Mucosa of stomach (tissue), 1 donor: ENCODE results near the gene RS1.

Experiments
- H3K27me3 ChIP-seq: one replicate; pipeline ENCODE4 v1.7.0; 2013; ENCODE audit warnings: mild to moderate bottlenecking, low read length; ENCODE audit not compliant: control insufficient read depth, insufficient read depth
- H3K36me3 ChIP-seq: one replicate; pipeline ENCODE4 v1.7.0; 2013; ENCODE audit warnings: low read length; ENCODE audit not compliant: control insufficient read depth, insufficient read depth
- H3K4me1 ChIP-seq: one replicate; pipeline ENCODE4 v1.7.0; 2013; ENCODE audit warnings: mild to moderate bottlenecking, low read length; ENCODE audit not compliant: control insufficient read depth, insufficient read depth
- H3K4me3 ChIP-seq: one replicate; pipeline ENCODE4 v1.7.0; 2013; ENCODE audit warnings: low read length
- H3K9ac ChIP-seq: one replicate; pipeline ENCODE4 v1.7.0; 2013; ENCODE audit warnings: mild to moderate bottlenecking, low read length, moderate library complexity
- H3K9me3 ChIP-seq: one replicate; pipeline ENCODE4 v1.7.0; 2013; ENCODE audit warnings: mild to moderate bottlenecking, low read length, moderate library complexity; ENCODE audit not compliant: control insufficient read depth
- donor health status: Pancreatic carcinoma.

The RS1 gene

DNA sequence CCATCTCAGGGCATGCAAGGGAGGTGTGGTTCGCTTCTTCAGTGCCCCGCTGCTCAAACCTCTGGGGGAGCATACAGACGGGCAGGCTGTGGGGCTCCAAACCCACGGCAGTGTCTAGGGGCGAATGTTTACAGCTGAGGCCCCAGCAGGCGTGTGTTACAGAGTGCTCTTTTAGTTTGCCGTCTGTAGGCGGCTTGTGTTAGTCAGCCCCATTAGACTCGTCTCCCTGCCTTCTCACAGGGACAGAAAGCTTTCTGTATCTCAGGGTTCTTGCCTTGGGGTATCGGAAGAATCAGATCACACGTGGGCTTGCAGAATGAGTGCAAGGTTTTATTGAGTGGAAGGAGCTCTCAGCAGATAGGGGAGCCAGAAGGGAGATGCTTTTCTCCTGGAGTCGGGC, 10.6 kb downstream of the RS1 start:
- Histone ChIP-seq H3K27me3 (no peaks in the 10 kb centered on the region), H3K4me3 (no peak overlapping the region), H3K4me1 (no peaks in the 10 kb centered on the region), H3K9me3 (no peaks in the 10 kb centered on the region), H3K9ac (no peak overlapping the region), H3K36me3 (no peaks in the 10 kb centered on the region)

DNA sequence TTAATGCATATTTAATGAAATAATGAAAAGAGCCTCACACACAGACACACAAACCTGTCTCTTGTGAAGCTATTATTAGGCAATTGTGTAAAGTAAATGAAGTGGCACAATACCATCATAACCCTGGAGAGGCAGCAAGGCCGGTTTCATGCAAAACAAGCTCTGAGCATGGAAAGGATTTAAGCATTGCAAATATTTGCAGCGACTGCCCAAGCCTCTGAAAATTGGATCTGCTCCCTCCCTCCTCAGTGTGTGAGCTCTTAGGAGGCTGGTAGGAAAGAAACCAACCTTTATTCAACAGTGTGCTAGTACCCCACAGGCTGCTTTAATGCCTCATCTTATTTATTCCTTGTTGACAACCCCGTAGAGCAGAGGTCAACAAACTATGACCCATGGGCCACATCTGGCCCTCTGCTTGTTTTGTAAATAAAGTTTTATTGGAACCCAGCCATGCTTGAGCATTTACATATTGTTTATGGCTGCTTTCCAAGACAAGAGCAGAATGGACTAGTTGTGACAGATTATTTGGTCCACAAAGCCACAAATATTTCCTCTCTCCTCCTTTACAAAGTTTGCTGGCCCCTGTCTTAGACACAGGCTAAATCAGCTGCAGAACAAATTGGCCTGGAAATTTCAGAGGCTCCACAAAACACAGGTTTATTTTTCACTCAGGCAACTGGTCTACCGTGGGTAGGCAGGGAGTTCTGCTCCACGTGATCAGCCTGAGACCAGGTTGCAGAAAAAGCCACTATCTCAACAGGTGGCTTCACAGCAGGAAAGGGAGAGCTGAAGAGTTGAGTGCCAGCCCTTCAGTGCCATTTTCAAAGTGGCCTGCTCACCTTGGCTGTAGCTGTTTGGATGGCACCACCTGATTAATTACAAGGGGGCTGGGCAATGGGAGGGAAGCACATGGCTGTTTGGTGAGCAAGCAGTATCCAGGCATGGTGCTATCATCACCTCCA, 16.8 kb downstream of the RS1 start:
- Histone ChIP-seq H3K9me3 (no peaks in the 10 kb centered on the region), H3K9ac (no peak overlapping the region), H3K36me3 (no peaks in the 10 kb centered on the region), H3K4me3 (no peak overlapping the region), H3K4me1 (no peaks in the 10 kb centered on the region), H3K27me3 (no peaks in the 10 kb centered on the region)

DNA sequence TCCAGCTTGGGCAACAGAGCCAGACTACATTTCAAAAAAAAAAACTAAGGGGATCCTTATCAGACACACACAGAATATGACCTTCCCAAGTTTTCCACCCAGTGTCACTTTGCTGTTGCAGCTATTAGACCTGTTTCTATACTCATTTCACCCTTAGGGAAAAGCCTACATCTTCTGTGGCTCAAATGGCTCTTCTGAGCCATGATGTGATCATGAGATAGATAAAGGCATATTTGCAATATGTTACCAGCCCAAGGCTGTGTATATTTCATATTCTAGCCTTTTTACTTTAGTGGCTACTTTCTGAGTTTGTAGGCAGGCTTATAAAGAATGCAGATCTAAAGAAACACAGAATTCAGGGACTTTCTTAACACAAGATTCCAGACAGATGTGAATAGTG, 19.3 kb downstream of the RS1 start:
- no peak overlapping the region for H3K9ac ChIP-seq
- H3K4me1 ChIP-seq, result no peaks in the 10 kb centered on the region
- no peak overlapping the region for H3K4me3 ChIP-seq
- H3K36me3 ChIP-seq, result no peaks in the 10 kb centered on the region
- no peaks in the 10 kb centered on the region for H3K9me3 ChIP-seq
- H3K27me3 ChIP-seq, result no peaks in the 10 kb centered on the region

DNA sequence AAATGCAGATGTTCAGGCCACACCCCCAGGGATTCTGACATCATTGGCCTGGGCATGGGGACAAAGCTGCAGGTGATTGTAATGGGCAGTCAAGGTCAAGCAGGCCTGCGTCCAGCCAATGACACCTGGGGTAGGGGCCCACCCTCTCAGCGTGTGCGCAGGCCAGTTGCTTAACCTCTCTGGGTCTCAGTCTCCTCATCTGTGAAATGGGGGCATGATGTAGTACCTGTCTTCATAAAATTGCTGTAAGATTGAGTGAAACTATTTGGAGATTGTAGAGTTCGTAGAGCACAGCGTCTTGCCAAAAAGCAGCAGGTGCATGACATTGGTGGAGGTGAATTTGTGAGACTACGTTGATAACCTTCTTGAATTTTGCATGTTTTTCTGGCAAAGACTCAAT, 21.2 kb downstream of the RS1 start:
- Histone ChIP-seq H3K4me1 (no peaks in the 10 kb centered on the region), H3K36me3 (no peaks in the 10 kb centered on the region), H3K9me3 (no peaks in the 10 kb centered on the region), H3K9ac (no peak overlapping the region), H3K27me3 (no peaks in the 10 kb centered on the region), H3K4me3 (no peak overlapping the region)

DNA sequence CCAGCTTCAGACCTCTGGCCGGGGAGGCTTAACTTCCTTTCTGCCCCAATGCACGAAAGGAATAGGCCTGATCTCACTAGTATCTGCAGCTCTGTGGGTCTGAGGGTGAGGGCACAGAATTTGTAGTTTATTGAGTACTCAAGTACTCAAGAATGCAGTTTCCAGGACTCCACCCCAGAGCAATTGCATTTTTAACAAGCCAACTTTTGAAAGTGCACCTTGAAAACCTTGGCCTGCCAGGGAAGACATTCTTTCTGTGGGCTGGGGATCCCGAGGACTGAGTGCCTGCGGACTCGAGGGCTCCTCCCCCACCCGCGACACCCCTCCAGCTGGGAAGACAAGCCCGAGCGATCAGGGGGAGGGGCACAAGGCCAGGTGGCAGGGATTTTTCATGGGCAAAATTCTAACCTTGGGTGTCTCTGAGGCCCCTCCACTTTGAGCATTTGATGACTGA, 22.4 kb downstream of the RS1 start:
- Histone ChIP-seq H3K27me3 (no peaks in the 10 kb centered on the region), H3K36me3 (no peaks in the 10 kb centered on the region), H3K4me1 (no peaks in the 10 kb centered on the region), H3K4me3 (no peak overlapping the region), H3K9ac (no peak overlapping the region), H3K9me3 (no peaks in the 10 kb centered on the region)

DNA sequence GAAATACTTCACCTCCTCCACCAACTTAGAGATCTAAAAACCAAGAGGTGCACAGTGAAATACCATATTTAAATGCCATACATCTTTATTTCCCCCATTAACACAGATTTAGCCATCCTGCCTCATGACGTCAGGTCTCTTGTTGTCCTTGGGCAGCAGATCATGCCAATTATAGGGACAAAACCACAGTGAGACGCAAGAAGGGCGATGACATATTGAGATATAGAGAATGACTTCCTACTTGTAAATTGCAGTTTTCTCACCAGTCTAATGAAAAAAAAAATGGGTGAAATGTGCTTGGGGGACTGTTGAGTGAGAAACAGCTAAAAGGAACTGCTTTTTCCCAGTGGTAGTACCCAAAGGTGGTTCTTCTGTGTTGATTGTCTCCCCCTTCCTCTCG, 24.3 kb downstream of the RS1 start:
- Histone ChIP-seq H3K27me3 (no peaks in the 10 kb centered on the region), H3K36me3 (no peaks in the 10 kb centered on the region), H3K9me3 (no peaks in the 10 kb centered on the region), H3K4me3 (no peak overlapping the region), H3K4me1 (no peaks in the 10 kb centered on the region), H3K9ac (no peak overlapping the region)

DNA sequence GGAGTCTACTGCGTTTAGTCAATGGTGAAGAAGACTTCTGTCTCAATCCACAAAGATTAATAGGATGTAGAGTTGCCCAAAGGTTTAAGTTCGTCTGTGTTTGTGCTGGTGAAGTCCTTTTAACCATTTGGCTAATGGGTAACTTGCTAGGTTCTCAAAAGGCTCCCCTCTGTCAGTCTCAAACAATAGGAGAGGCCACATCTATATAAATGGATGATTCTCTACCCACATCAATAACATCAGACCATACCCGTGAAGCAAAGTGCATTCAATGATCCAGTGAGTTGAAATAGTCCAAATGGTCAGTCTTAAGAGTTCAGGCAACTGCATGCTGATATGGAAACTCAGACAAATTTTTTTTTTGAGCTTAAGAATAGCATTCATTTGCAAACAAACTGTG, 28.1 kb downstream of the RS1 start:
- Histone ChIP-seq H3K9me3 (no peaks in the 10 kb centered on the region), H3K27me3 (no peaks in the 10 kb centered on the region), H3K36me3 (no peaks in the 10 kb centered on the region), H3K9ac (no peak overlapping the region), H3K4me3 (no peak overlapping the region), H3K4me1 (no peaks in the 10 kb centered on the region)

DNA sequence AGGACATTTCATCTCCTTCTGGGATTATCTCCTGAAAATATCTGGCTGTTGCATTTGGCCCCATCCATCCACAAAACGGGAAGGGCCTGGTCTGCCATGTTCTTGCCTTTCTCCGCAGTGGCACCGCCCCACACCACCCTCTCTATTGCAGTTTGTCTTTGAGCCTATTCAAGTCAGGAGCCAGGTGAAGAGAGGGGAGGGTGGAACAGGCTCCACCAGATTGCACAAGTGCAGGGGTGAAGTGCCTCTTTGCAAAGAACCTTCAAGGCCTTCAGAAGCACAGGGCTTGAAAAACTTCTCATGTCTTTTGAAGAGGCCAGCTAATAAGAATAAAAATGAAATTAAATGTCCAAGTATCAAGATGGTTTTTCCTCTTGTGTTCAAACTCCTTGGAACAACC, 28.7 kb downstream of the RS1 start:
- no peak overlapping the region for H3K4me3 ChIP-seq
- no peaks in the 10 kb centered on the region for H3K27me3 ChIP-seq
- no peaks in the 10 kb centered on the region for H3K4me1 ChIP-seq
- H3K9ac ChIP-seq, result no peak overlapping the region
- no peaks in the 10 kb centered on the region for H3K36me3 ChIP-seq
- no peaks in the 10 kb centered on the region for H3K9me3 ChIP-seq

DNA sequence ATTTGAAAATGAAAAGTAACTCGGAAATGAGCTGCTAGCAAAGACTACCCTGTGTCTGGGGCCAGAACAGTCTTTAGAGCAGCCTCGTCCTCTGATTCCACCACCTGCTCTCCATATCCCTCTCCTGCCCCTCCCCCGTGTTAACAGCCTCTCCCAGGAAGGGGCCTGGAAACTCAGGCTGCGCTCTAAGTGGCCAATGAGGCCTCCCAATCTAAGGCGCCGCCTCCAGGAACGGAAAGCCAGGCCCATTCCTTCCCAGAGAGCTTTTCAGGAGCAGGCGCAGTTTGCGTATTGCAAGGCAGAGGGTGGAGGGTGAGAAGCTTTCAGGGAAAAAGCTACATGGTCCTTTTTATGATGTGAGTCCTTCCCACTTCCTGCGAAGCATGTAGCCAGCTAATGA, 31.2 kb downstream of the RS1 start:
- Histone ChIP-seq H3K36me3 (no peaks in the 10 kb centered on the region), H3K9me3 (no peaks in the 10 kb centered on the region), H3K4me3 (no peak overlapping the region), H3K4me1 (no peaks in the 10 kb centered on the region), H3K27me3 (no peaks in the 10 kb centered on the region), H3K9ac (no peak overlapping the region)

DNA sequence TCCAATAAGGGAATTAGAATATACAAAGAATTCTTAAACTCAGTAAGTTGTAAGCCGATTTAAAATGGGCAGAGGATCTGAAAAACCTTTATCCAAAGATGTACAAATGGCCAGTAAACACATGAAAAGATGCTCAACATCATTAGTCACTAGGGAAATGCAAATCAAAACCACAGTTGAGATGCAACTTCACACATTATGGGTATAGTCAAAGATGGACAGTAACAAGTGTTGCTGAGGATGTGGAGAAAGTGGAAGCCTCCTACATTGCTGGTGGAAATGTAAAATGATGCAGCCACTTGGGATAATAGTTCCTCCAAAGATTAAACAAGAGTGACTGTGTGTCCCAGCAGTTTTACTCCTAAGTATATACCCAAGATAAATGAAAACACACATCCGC, 32.6 kb downstream of the RS1 start:
- Histone ChIP-seq H3K9me3 (no peaks in the 10 kb centered on the region), H3K9ac (no peak overlapping the region), H3K36me3 (no peaks in the 10 kb centered on the region), H3K27me3 (no peaks in the 10 kb centered on the region), H3K4me3 (no peak overlapping the region), H3K4me1 (no peaks in the 10 kb centered on the region)

DNA sequence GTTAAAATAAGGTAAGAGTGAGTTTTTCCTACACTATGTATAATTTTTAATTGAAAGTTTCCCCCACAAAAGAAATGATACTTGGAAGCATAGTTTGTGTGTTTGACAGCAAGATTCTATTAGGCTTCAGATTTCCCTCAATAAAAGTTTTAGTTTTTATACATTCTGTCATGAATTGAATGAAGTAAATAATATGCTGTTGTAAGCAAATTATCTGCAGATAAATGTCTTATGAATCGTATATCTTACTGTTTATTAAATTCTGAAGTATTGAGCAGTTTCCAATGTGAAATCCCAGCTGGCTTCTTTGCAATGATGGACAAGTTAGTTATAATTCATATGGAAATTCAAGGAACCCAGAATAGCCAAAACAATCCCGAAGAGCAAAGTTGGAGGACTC, 33.5 kb downstream of the RS1 start:
- H3K9ac ChIP-seq, result no peak overlapping the region
- H3K4me1 ChIP-seq, result no peaks in the 10 kb centered on the region
- H3K9me3 ChIP-seq, result no peaks in the 10 kb centered on the region
- no peak overlapping the region for H3K4me3 ChIP-seq
- H3K27me3 ChIP-seq, result no peaks in the 10 kb centered on the region
- H3K36me3 ChIP-seq, result no peaks in the 10 kb centered on the region

DNA sequence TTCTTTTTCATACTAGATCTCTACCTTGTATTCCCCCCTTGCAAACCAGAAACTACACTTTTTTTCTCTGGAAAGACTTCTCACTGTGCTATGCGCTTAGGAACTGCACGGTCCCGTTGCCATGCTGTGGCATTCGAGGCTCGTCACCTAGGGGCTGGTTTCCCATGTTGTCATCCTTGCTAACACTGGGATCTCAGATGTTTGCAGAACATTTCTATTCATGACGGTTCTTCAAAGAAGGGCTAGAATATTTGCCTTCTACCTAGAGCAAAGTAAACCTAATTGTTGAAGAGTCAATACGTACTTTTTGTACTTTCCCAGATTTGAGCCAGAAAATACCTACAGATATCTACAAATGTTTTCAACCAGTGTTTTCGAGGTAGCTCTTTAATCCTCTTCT, 41.0 kb downstream of the RS1 start:
- no peaks in the 10 kb centered on the region for H3K27me3 ChIP-seq
- no peaks in the 10 kb centered on the region for H3K4me1 ChIP-seq
- no peak overlapping the region for H3K9ac ChIP-seq
- H3K36me3 ChIP-seq, result no peaks in the 10 kb centered on the region
- H3K4me3 ChIP-seq, result no peak overlapping the region
- H3K9me3 ChIP-seq, result no peaks in the 10 kb centered on the region
